Liver (tissue), 9 donors: ENCODE data around the gene ADAP1. TPM values are rescaled to one million over a fixed set of nuclear protein-coding genes. Genes with fewer than 3 reads are reported as not detected.

Experiments used
- DNase-seq: peaks from one replicate; pipeline ENCODE4 v3.0.0-alpha.2; 2017; ENCODE audit warnings: low spot score
- H3K27ac ChIP-seq, 2 donors: one replicate each; pipeline ENCODE4 v1.7.0; 2013; ENCODE audit warnings: inconsistent platforms in 2 of 2, low read length in 2 of 2, control low read depth in 1 of 2, low read depth in 1 of 2, mild to moderate bottlenecking in 1 of 2
- H3K27me3 ChIP-seq, 4 donors: one replicate each; pipeline versions ENCODE4 v1.6.1 to v1.7.0; 2013; ENCODE audit warnings: low read length in 3 of 4, inconsistent platforms in 1 of 4, mild to moderate bottlenecking in 1 of 4, moderate library complexity in 1 of 4; ENCODE audit not compliant: control insufficient read depth in 4 of 4, insufficient read depth in 4 of 4
- H3K36me3 ChIP-seq, 4 donors: one replicate each; pipeline versions ENCODE4 v1.6.1 to v1.7.0; 2013; ENCODE audit warnings: low read length in 3 of 4, mild to moderate bottlenecking in 3 of 4, low read depth in 1 of 4, moderate library complexity in 1 of 4; ENCODE audit not compliant: control insufficient read depth in 4 of 4, insufficient read depth in 3 of 4
- H3K4me1 ChIP-seq, 4 donors: one replicate each; pipeline versions ENCODE4 v1.6.1 to v1.7.0; 2013; ENCODE audit warnings: low read length in 3 of 4, mild to moderate bottlenecking in 3 of 4, moderate library complexity in 1 of 4; ENCODE audit not compliant: control insufficient read depth in 4 of 4, insufficient read depth in 4 of 4
- H3K4me3 ChIP-seq, 3 donors: one replicate each; pipeline versions ENCODE4 v1.6.1 to v1.7.0; 2013; ENCODE audit warnings: low read length in 3 of 3, control low read depth in 1 of 3, low read depth in 1 of 3, mild to moderate bottlenecking in 1 of 3
- H3K9ac ChIP-seq, 2 donors: one replicate each; pipeline ENCODE4 v1.7.0; 2013; ENCODE audit warnings: low read length in 2 of 2, mild to moderate bottlenecking in 2 of 2, moderate library complexity in 2 of 2, control low read depth in 1 of 2, low read depth in 1 of 2
- H3K9me3 ChIP-seq, 4 donors: one replicate each; pipeline versions ENCODE4 v1.6.1 to v1.7.0; 2013; ENCODE audit warnings: low read length in 3 of 4; ENCODE audit not compliant: control insufficient read depth in 4 of 4
- ATF3 ChIP-seq: IDR thresholded peaks from 2 replicates; pipeline ENCODE4 v1.6.1; 2016; ENCODE audit warnings: antibody characterized with exemption
- CTCF ChIP-seq: fragments of 150-350 bp; IDR thresholded peaks from 2 replicates; pipeline ENCODE4 v1.5.1; 2017; ENCODE audit warnings: improper control_type of control experiment, low read depth, low read length; ENCODE audit not compliant: missing input control
- EGR1 ChIP-seq, 2 donors: IDR thresholded peaks; 2 replicates each; pipeline ENCODE4 v1.6.1; 2016 to 2018; ENCODE audit warnings: antibody characterized with exemption in 2 of 2, low read depth in 2 of 2
- FOXA1 ChIP-seq: IDR thresholded peaks from 2 replicates; pipeline ENCODE4 v1.6.1; 2016; ENCODE audit warnings: antibody characterized with exemption
- GABPA ChIP-seq, 2 donors: IDR thresholded peaks in 1 of 2; conservative IDR thresholded peaks in 1 of 2; 2 replicates each; pipeline ENCODE4 v1.6.1; 2016; ENCODE audit warnings: antibody characterized with exemption in 2 of 2, mild to moderate bottlenecking in 1 of 2, moderate library complexity in 1 of 2
- HNF4G ChIP-seq: IDR thresholded peaks from 2 replicates; pipeline ENCODE4 v1.6.1; 2016; ENCODE audit warnings: antibody characterized with exemption
- JUND ChIP-seq, 2 donors: IDR thresholded peaks; 2 replicates each; pipeline ENCODE4 v1.6.1; 2016; ENCODE audit warnings: antibody characterized with exemption in 2 of 2
- MAX ChIP-seq: IDR thresholded peaks from 2 replicates; pipeline ENCODE4 v1.6.1; 2016; ENCODE audit warnings: antibody characterized with exemption
- NR2F2 ChIP-seq: IDR thresholded peaks from 2 replicates; pipeline ENCODE4 v1.6.1; 2016; ENCODE audit warnings: antibody characterized with exemption
- RAD21 ChIP-seq, 2 donors: IDR thresholded peaks; 2 replicates each; pipeline ENCODE4 v1.6.1; 2016; ENCODE audit warnings: antibody characterized with exemption in 2 of 2, mild to moderate bottlenecking in 2 of 2
- REST ChIP-seq: IDR thresholded peaks from 2 replicates; pipeline ENCODE4 v1.6.1; 2016; ENCODE audit warnings: antibody characterized with exemption, mild to moderate bottlenecking
- SP1 ChIP-seq: IDR thresholded peaks from 2 replicates; pipeline ENCODE4 v1.6.1; 2018; ENCODE audit warnings: antibody characterized with exemption, mild to moderate bottlenecking
- TAF1 ChIP-seq: conservative IDR thresholded peaks from 2 replicates; pipeline ENCODE4 v1.6.1; 2016; ENCODE audit warnings: antibody characterized with exemption, mild to moderate bottlenecking
- YY1 ChIP-seq: IDR thresholded peaks from 2 replicates; pipeline ENCODE4 v1.6.1; 2016; ENCODE audit warnings: antibody characterized with exemption, mild to moderate bottlenecking
- ZBTB33 ChIP-seq: IDR thresholded peaks from 2 replicates; pipeline ENCODE4 v1.6.1; 2016; ENCODE audit warnings: antibody characterized with exemption
- WGBS: extraction: QIAGEN DNeasy Blood & Tissue Kit; methylation state at CpG from one replicate; pipeline ENCODE4 v1.1.7; 2013; 5-methylcytosine and 5-hydroxymethylcytosine counted together
- polyA plus RNA-seq, 2 donors: library from polyadenylated mRNA; stranded (reverse) in 1 of 2; unstranded in 1 of 2; fragments of 200-250 nt in 1 of 2; fragments of >200 nt in 1 of 2; fragmentation: Nextera tagmentation in 1 of 2; extraction: Ambion mirVana in 1 of 2; gene quantifications; one replicate each; pipeline versions ENCODE4 v1.2.1 to v1.2.3, GENCODE V29; 2013 to 2015
- total RNA-seq, 2 donors: library from RNA; depleted of rRNA; stranded (reverse); fragments of >200 nt; gene quantifications; one replicate each; pipeline ENCODE4 v1.2.3, GENCODE V29; 2014
- donor health status: healthy.
- donor health status: healthy.
- donor health status: healthy.
- donor health status: healthy.
- donor health status: healthy.

The ADAP1 gene
- total and polyA plus RNA-seq, 4 donors, result 0.46 to 3.7 (median 2.7) TPM

- no peak overlapping the region for H3K27ac ChIP-seq
- no peak for DNase-seq
- TF ChIP-seq TAF1, result no peak
- no peak for TF ChIP-seq SP1
- TF ChIP-seq YY1, result no peak
- no peak for TF ChIP-seq MAX
- no peak for TF ChIP-seq NR2F2
- TF ChIP-seq EGR1 (IDR thresholded peaks at IDR 0.05; ENCODE audit: low read depth in 2 of 2), result no peak
- TF ChIP-seq ATF3, result no peak
- TF ChIP-seq JUND (IDR thresholded peaks at IDR 0.05), result no peak
- no peak for TF ChIP-seq HNF4G
- no peak for TF ChIP-seq GABPA (IDR thresholded peaks at IDR 0.05 in 1 of 2, conservative IDR thresholded peaks at IDR 0.05 in 1 of 2)
- no peak for TF ChIP-seq RAD21 (IDR thresholded peaks at IDR 0.05)
- TF ChIP-seq ZBTB33, result no peak
- no peak for TF ChIP-seq CTCF
- no peak for TF ChIP-seq REST
- no peak for TF ChIP-seq FOXA1
- no peak overlapping the region for H3K9ac ChIP-seq
- WGBS, result 75% methylated on average over 20 of the region's 20 CpGs
- peaks cover 0 to 4% (median 1%) of the 10 kb centered on the region in 4 donors for H3K27me3 ChIP-seq
- peaks cover 0 to 4% (median under 1%) of the 10 kb centered on the region in 4 donors for H3K4me1 ChIP-seq
- no peaks in the 10 kb centered on the region for H3K36me3 ChIP-seq
- H3K4me3 ChIP-seq, result no peak overlapping the region
- no peaks in the 10 kb centered on the region for H3K9me3 ChIP-seq
Observed at GRCh38 chr7:959271-959670, 4.8 kb upstream of the ADAP1 start.
